ENCODE results near the gene CLEC16A. TPM values are rescaled to one million over a fixed set of nuclear protein-coding genes. Genes with fewer than 3 reads are reported as not detected.

CLEC16A gene
- total and polyA plus RNA-seq, 9 of the 15 experiments (the other 6 are each of a cell fraction or from before 2014, with no cell fraction given) = 1.00 to 22.3 (median 10.0) TPM

DNA sequence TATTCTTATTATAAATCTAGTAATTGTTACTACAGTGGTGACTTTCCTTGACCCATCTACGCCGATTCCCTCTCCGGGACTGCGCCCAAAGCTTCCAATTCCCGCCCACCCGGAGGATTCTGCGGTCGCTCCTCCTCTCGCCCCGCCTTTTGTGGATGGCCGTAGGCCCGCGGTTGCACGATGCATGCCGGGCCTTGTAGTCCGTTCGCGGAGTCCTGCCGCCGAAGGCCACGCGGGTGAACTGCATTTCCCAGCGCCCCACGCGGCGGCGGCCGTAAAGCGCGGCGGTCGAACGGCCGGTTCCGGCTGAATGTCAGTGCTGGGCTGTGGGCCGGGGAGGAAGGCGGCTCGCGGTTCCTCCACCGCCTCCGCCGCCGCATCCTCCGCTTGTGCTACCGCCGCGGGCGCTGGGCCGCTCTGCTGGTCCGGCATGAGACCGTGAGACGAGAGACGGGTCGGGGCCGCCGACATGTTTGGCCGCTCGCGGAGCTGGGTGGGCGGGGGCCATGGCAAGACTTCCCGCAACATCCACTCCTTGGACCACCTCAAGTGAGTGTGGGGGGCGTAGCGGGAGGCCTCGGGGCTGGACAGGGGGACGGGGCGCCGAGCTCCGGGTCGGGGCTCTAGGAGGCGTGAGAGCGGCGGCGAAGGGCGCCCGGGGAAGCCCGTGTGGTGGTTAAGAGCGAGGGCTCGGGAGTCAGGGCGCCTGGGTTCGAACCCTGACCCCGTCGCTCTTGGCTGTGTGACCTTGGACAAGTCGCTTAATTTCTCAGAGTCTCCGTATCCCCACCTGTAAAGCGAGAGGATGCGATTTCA lies at the start of gene CLEC16A (continued):
- TF ChIP-seq GTF2E2 (tag; IDR thresholded peaks at IDR 0.05) = no peak
- TF ChIP-seq, protein P1, sequence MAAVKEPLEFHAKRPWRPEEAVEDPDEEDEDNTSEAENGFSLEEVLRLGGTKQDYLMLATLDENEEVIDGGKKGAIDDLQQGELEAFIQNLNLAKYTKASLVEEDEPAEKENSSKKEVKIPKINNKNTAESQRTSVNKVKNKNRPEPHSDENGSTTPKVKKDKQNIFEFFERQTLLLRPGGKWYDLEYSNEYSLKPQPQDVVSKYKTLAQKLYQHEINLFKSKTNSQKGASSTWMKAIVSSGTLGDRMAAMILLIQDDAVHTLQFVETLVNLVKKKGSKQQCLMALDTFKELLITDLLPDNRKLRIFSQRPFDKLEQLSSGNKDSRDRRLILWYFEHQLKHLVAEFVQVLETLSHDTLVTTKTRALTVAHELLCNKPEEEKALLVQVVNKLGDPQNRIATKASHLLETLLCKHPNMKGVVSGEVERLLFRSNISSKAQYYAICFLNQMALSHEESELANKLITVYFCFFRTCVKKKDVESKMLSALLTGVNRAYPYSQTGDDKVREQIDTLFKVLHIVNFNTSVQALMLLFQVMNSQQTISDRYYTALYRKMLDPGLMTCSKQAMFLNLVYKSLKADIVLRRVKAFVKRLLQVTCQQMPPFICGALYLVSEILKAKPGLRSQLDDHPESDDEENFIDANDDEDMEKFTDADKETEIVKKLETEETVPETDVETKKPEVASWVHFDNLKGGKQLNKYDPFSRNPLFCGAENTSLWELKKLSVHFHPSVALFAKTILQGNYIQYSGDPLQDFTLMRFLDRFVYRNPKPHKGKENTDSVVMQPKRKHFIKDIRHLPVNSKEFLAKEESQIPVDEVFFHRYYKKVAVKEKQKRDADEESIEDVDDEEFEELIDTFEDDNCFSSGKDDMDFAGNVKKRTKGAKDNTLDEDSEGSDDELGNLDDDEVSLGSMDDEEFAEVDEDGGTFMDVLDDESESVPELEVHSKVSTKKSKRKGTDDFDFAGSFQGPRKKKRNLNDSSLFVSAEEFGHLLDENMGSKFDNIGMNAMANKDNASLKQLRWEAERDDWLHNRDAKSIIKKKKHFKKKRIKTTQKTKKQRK (IDR thresholded peaks at IDR 0.05; ENCODE audit: borderline replicate concordance, low read depth, low read length) = no peak
- TF ChIP-seq, protein P2, sequence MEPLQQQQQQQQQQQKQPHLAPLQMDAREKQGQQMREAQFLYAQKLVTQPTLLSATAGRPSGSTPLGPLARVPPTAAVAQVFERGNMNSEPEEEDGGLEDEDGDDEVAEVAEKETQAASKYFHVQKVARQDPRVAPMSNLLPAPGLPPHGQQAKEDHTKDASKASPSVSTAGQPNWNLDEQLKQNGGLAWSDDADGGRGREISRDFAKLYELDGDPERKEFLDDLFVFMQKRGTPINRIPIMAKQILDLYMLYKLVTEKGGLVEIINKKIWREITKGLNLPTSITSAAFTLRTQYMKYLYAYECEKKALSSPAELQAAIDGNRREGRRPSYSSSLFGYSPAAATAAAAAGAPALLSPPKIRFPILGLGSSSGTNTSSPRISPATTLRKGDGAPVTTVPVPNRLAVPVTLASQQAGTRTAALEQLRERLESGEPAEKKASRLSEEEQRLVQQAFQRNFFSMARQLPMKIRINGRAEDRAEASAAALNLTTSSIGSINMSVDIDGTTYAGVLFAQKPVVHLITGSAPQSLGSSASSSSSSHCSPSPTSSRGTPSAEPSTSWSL (CRISPR knock-in tag; IDR thresholded peaks at IDR 0.05; ENCODE audit: borderline replicate concordance) = no peak
- TF ChIP-seq ZNF134 (CRISPR knock-in tag; conservative IDR thresholded peaks at IDR 0.05) = no peak
- no peak for TF ChIP-seq ZZZ3 (IDR thresholded peaks at IDR 0.05)
- peak; percentile 79 for TF ChIP-seq RNF2 (IDR thresholded peaks at IDR 0.05)
- no peak for TF ChIP-seq LEF1 (IDR thresholded peaks at IDR 0.05)
- TF ChIP-seq ZNF584 (CRISPR knock-in tag; IDR thresholded peaks at IDR 0.05; ENCODE audit: low read depth) = peak; percentile 71; the same call in 1 of the 2 replicates
- TF ChIP-seq MBD2 (IDR thresholded peaks at IDR 0.05; ENCODE audit: borderline replicate concordance, low read depth) = peak; percentile 93
- TF ChIP-seq MAFG (tag; conservative IDR thresholded peaks at IDR 0.05) = no peak
- TF ChIP-seq SMC3 (conservative IDR thresholded peaks at IDR 0.05; ENCODE audit: insufficient read depth, low read depth, low read length) = no peak
- TF ChIP-seq ZNF316 (IDR thresholded peaks at IDR 0.05) = no peak
- peak; percentile 17; the same call in 1 of the 2 replicates for TF ChIP-seq SMARCA4 (IDR thresholded peaks at IDR 0.05)
- TF ChIP-seq TOE1 (IDR thresholded peaks at IDR 0.05; ENCODE audit: borderline replicate concordance) = 0 out of 2 replicates have a peak, but pooled peaks have one; percentile 43
- TF ChIP-seq TOE1 (CRISPR knock-in tag; IDR thresholded peaks at IDR 0.05; ENCODE audit: borderline replicate concordance, low read depth) = no peak
- TF ChIP-seq CEBPB (tag; IDR thresholded peaks at IDR 0.05) = no peak
- no peak for TF ChIP-seq GTF2F1 (IDR thresholded peaks at IDR 0.05; ENCODE audit: low read depth, low read length)
- no peak for TF ChIP-seq SNRNP70 (optimal IDR thresholded peaks at IDR 0.05; ENCODE audit: low read depth, low read length)
- TF ChIP-seq HDGF (IDR thresholded peaks at IDR 0.05) = no peak
- peak; percentile 88 to 91 for TF ChIP-seq MAZ (CRISPR knock-in tag; conservative IDR thresholded peaks at IDR 0.05 in 1 of 2, IDR thresholded peaks at IDR 0.05 in 1 of 2)
- TF ChIP-seq, protein P3, sequence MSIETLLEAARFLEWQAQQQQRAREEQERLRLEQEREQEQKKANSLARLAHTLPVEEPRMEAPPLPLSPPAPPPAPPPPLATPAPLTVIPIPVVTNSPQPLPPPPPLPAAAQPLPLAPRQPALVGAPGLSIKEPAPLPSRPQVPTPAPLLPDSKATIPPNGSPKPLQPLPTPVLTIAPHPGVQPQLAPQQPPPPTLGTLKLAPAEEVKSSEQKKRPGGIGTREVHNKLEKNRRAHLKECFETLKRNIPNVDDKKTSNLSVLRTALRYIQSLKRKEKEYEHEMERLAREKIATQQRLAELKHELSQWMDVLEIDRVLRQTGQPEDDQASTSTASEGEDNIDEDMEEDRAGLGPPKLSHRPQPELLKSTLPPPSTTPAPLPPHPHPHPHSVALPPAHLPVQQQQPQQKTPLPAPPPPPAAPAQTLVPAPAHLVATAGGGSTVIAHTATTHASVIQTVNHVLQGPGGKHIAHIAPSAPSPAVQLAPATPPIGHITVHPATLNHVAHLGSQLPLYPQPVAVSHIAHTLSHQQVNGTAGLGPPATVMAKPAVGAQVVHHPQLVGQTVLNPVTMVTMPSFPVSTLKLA (conservative IDR thresholded peaks at IDR 0.05) = peak; percentile 75 to 83
- no peak for TF ChIP-seq NONO (IDR thresholded peaks at IDR 0.05; ENCODE audit: low read depth in 2 of 2, low read length in 1 of 2)
- TF ChIP-seq CBX1 (IDR thresholded peaks at IDR 0.05; ENCODE audit: low read depth) = no peak
- TF ChIP-seq ZNF274 (IDR thresholded peaks at IDR 0.05; ENCODE audit: borderline replicate concordance, low read depth, low read length) = no peak

Data from K562 (cell line).